NCI-H128 (cell line): Measurements from ENCODE around the gene GPN1.
A peak's percentile ranks its signal among the peaks of the same experiment; 100 is the strongest.
"Not testable (repeated sequence)": the region's sequence is repeated elsewhere in the genome, so short reads cannot be mapped to it uniquely, and the experiment has no call there.

ENCODE experiments used
- DNase-seq: peaks from one replicate; lab custom pipeline; 2025; ENCODE audit not compliant: unreplicated experiment; lab: John Stamatoyannopoulos, UW

GPN1 gene

GRCh38 chr2:27628767-27629709 lies at the start of gene GPN1, which contains the start of gene CCDC121:
TSS of gene GPN1 (plus strand) at chr2:27629050. CDS start at chr2:27629059, 9 bp downstream.
TSS of gene CCDC121 (minus strand) at chr2:27629012. CDS start at chr2:27627799, 1,213 bp downstream.
- peak; percentile 63 for DNase-seq

GRCh38 chr2:27581417-27582128 lies 47.3 kb upstream of the GPN1 start:
- no peak for DNase-seq

GRCh38 chr2:27582129-27582694 lies 46.6 kb upstream of the GPN1 start:
- no peak for DNase-seq

GRCh38 chr2:27582695-27583389 lies 46.0 kb upstream of the GPN1 start, which contains the start of gene ZNF512:
TSS of gene ZNF512 (plus strand) at chr2:27583042. CDS start at chr2:27583113, 71 bp downstream.
- peak; percentile 68 for DNase-seq

- no peak for DNase-seq
These were observed 45.4 kb upstream of the GPN1 start for GRCh38 chr2:27583390-27583915.

GRCh38 chr2:27584597-27584996 lies 44.3 kb upstream of the GPN1 start:
- no peak for DNase-seq

GRCh38 chr2:27587025-27587424 lies 41.8 kb upstream of the GPN1 start:
- no peak for DNase-seq

- DNase-seq: no peak
These were observed 40.5 kb upstream of the GPN1 start for GRCh38 chr2:27588308-27588707.

- DNase-seq: no peak
These were observed 37.1 kb upstream of the GPN1 start for GRCh38 chr2:27591745-27592144.

- DNase-seq: no peak
These were observed 35.6 kb upstream of the GPN1 start for GRCh38 chr2:27593240-27593639.

- DNase-seq: not testable (repeated sequence)
These were observed 34.7 kb upstream of the GPN1 start for GRCh38 chr2:27594020-27594703.

- not testable (repeated sequence) for DNase-seq
These were observed 33.4 kb upstream of the GPN1 start for GRCh38 chr2:27595412-27595811.

GRCh38 chr2:27596627-27597026 lies 32.2 kb upstream of the GPN1 start:
- no peak for DNase-seq

GRCh38 chr2:27606611-27607010 lies 22.2 kb upstream of the GPN1 start:
- no peak for DNase-seq

- no peak for DNase-seq
These were observed 14.9 kb upstream of the GPN1 start for GRCh38 chr2:27613985-27614384.

GRCh38 chr2:27615316-27615715 lies 13.5 kb upstream of the GPN1 start:
- no peak for DNase-seq

GRCh38 chr2:27621524-27621923 lies 7.3 kb upstream of the GPN1 start:
- DNase-seq: no peak

GRCh38 chr2:27622921-27623384 lies 5.9 kb upstream of the GPN1 start:
- no peak for DNase-seq

GRCh38 chr2:27624943-27625342 lies 3.9 kb upstream of the GPN1 start:
- no peak for DNase-seq

GRCh38 chr2:27626323-27626722 lies 2.5 kb upstream of the GPN1 start:
- not testable (repeated sequence) for DNase-seq
